Neural cell (in vitro differentiated cells): ENCODE results near the gene ARHGEF40. TPM values are rescaled to one million over a fixed set of nuclear protein-coding genes. Genes with fewer than 3 reads are reported as not detected.
A peak's percentile ranks its signal among the peaks of the same experiment; 100 is the strongest.

ENCODE experiments used
- H2AFZ ChIP-seq: fragments of 200-600, 300-800 bp; sonication (generic), shearing (Covaris generic); 2 replicates; pipeline ENCODE4 v1.6.0; 2014; ENCODE audit warnings: low read depth, mild to moderate bottlenecking, antibody characterized with exemption, low read length, moderate library complexity
- H3F3A ChIP-seq: fragments of 200-600 bp; shearing (Covaris generic); 2 replicates; pipeline ENCODE4 v1.6.1; 2016; ENCODE audit warnings: mild to moderate bottlenecking, moderate library complexity, mixed read lengths, antibody characterized with exemption, low read length; ENCODE audit not compliant: insufficient read depth, poor library complexity, severe bottlenecking
- H3K27ac ChIP-seq: fragments of 200-600, 300-800 bp; sonication (generic), shearing (Covaris generic); 2 replicates; pipeline ENCODE4 v1.5.1; 2014; ENCODE audit warnings: mild to moderate bottlenecking, low read length, moderate library complexity
- H3K27me3 ChIP-seq: fragments of 300-800, 200-600 bp; sonication (generic), shearing (Covaris generic); 2 replicates; pipeline ENCODE4 v1.6.0; 2014; ENCODE audit warnings: mild to moderate bottlenecking, low read depth, low read length, moderate library complexity; ENCODE audit not compliant: insufficient read depth
- H3K36me3 ChIP-seq: fragments of 300-800, 200-600 bp; sonication (generic), shearing (Covaris generic); 2 replicates; pipeline ENCODE4 v1.5.1; 2014; ENCODE audit warnings: mild to moderate bottlenecking, antibody characterized with exemption, low read length, moderate library complexity; ENCODE audit not compliant: insufficient read depth
- H3K4me2 ChIP-seq: fragments of 300-800, 200-600 bp; sonication (generic), shearing (Covaris generic); 2 replicates; pipeline ENCODE4 v1.6.0; 2014; ENCODE audit warnings: mild to moderate bottlenecking, low read length
- H3K4me3 ChIP-seq: fragments of 300-800, 200-600 bp; sonication (generic), shearing (Covaris generic); 2 replicates; pipeline ENCODE4 v1.5.1; 2014; ENCODE audit warnings: mild to moderate bottlenecking, low read length, moderate library complexity
- H3K79me2 ChIP-seq: fragments of 200-600 bp; shearing (Covaris generic); replicated peaks from 2 replicates; pipeline ENCODE4 v1.6.0; 2014; ENCODE audit warnings: mild to moderate bottlenecking, low read length, moderate library complexity; ENCODE audit not compliant: insufficient read depth
- H3K9ac ChIP-seq: fragments of 300-800, 200-600 bp; sonication (generic), shearing (Covaris generic); 2 replicates; pipeline ENCODE4 v1.6.1; 2016; ENCODE audit warnings: mild to moderate bottlenecking, low read length, mixed read lengths
- H3K9me2 ChIP-seq: fragments of 200-600 bp; shearing (Covaris generic); 2 replicates; pipeline ENCODE4 v1.6.1; 2016; ENCODE audit warnings: mild to moderate bottlenecking, low read length, mixed read lengths; ENCODE audit not compliant: insufficient read depth
- H3K9me3 ChIP-seq: fragments of 200-600, 300-800 bp; sonication (generic), shearing (Covaris generic); 2 replicates; pipeline ENCODE4 v1.6.1; 2016; ENCODE audit warnings: mild to moderate bottlenecking, mixed run types, low read length, moderate library complexity, mixed read lengths
- H4K20me1 ChIP-seq: fragments of 200-600 bp; shearing (Covaris generic); 2 replicates; pipeline ENCODE4 v1.6.1; 2016; ENCODE audit warnings: mild to moderate bottlenecking, mixed run types; ENCODE audit not compliant: insufficient read depth
- EP300 ChIP-seq: fragments of 450-650 bp; conservative IDR thresholded peaks from 2 replicates; pipeline ENCODE4 v1.6.1; 2014; ENCODE audit warnings: antibody characterized with exemption, mild to moderate bottlenecking, moderate library complexity; ENCODE audit not compliant: poor library complexity, severe bottlenecking
- EZH2 ChIP-seq: fragments of 200-600, 300-800 bp; shearing (Covaris generic), sonication (generic); IDR thresholded peaks from 2 replicates; pipeline ENCODE4 v1.6.1; 2014; ENCODE audit warnings: antibody characterized with exemption, low read length, borderline replicate concordance, mild to moderate bottlenecking; ENCODE audit not compliant: insufficient read depth, poor library complexity, severe bottlenecking
- MXI1 ChIP-seq: fragments of 450-650 bp; conservative IDR thresholded peaks from 2 replicates; pipeline ENCODE4 v1.6.1; 2014; ENCODE audit warnings: antibody characterized with exemption, mild to moderate bottlenecking; ENCODE audit not compliant: poor library complexity, severe bottlenecking
- POLR2AphosphoS5 ChIP-seq: IDR thresholded peaks from 2 replicates; pipeline ENCODE4 v1.6.1; 2012
- RAD21 ChIP-seq: fragments of 450-650 bp; conservative IDR thresholded peaks from 2 replicates; pipeline ENCODE4 v1.6.1; 2014; ENCODE audit warnings: antibody characterized with exemption, mild to moderate bottlenecking, moderate library complexity
- REST ChIP-seq: IDR thresholded peaks from 2 replicates; pipeline ENCODE4 v1.6.1; 2012; ENCODE audit warnings: borderline replicate concordance
- SMC3 ChIP-seq: fragments of 450-650 bp; conservative IDR thresholded peaks from 2 replicates; pipeline ENCODE4 v1.6.1; 2014; ENCODE audit warnings: antibody characterized with exemption, mild to moderate bottlenecking, moderate library complexity; ENCODE audit not compliant: poor library complexity
- TAF1 ChIP-seq: IDR thresholded peaks from 2 replicates; pipeline ENCODE4 v1.6.1; 2012; ENCODE audit warnings: low read depth
- polyA plus RNA-seq: library from polyadenylated mRNA; depleted of rRNA; stranded (reverse); fragments of >200 nt; gene quantifications from 2 replicates; pipeline ENCODE4 v1.2.3, GENCODE V29; 2014
- TF ChIP-seq, protein P1 (sequence below): fragments of 450-650 bp; IDR thresholded peaks from 2 replicates; pipeline ENCODE4 v1.5.1; 2014; ENCODE audit warnings: antibody characterized with exemption, mild to moderate bottlenecking, moderate library complexity; ENCODE audit not compliant: poor library complexity, severe bottlenecking

The ARHGEF40 gene
- polyA plus RNA-seq, 1 donor from 2014 or later = 28.9 TPM

- peak overlapping the region; percentile 98 for H3K27ac ChIP-seq
- no peaks in the 10 kb centered on the region for H3K36me3 ChIP-seq
- H3K9me3 ChIP-seq = no peaks in the 10 kb centered on the region
Measured at GRCh38 chr14:21104448-21105060, 34.5 kb downstream of the ARHGEF40 start.

DNA sequence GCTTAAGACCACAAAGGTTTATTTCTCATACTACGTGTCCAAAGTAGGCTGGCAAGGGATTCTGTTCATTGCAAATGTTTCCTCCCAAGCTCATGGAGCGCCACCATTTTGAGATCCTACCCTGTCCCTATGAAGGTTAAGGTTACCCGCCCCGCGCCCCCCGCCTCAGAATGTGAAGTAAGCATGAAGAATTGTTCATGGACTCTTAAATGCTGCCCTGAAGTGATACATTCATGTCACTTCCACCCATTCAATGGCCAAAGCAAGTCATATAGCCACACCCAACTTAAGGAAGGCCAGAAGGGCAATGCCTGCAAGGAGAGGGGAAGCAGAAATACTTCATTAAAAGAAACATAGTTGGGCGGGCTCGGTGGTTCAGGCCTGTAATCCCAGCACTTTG is 35.0 kb downstream of the ARHGEF40 start:
- H3K9ac ChIP-seq = peak overlapping the region; percentile 97
- H3K27ac ChIP-seq = peak overlapping the region; percentile 98
- H3F3A ChIP-seq = peaks cover 6% of the 10 kb centered on the region
- TF ChIP-seq SMC3 = no peak
- no peak for TF ChIP-seq REST
- no peak for TF ChIP-seq TAF1
- TF ChIP-seq POLR2AphosphoS5 = no peak
- TF ChIP-seq, protein P1, sequence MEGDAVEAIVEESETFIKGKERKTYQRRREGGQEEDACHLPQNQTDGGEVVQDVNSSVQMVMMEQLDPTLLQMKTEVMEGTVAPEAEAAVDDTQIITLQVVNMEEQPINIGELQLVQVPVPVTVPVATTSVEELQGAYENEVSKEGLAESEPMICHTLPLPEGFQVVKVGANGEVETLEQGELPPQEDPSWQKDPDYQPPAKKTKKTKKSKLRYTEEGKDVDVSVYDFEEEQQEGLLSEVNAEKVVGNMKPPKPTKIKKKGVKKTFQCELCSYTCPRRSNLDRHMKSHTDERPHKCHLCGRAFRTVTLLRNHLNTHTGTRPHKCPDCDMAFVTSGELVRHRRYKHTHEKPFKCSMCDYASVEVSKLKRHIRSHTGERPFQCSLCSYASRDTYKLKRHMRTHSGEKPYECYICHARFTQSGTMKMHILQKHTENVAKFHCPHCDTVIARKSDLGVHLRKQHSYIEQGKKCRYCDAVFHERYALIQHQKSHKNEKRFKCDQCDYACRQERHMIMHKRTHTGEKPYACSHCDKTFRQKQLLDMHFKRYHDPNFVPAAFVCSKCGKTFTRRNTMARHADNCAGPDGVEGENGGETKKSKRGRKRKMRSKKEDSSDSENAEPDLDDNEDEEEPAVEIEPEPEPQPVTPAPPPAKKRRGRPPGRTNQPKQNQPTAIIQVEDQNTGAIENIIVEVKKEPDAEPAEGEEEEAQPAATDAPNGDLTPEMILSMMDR = no peak
- no peak for TF ChIP-seq EZH2
- no peak for TF ChIP-seq MXI1
- no peak for TF ChIP-seq RAD21
- TF ChIP-seq EP300 = no peak
- no peak overlapping the region for H3K4me2 ChIP-seq
- peak overlapping the region; percentile 86 for H3K4me3 ChIP-seq
- H3K36me3 ChIP-seq = no peaks in the 10 kb centered on the region
- H4K20me1 ChIP-seq = no peaks in the 10 kb centered on the region
- H2AFZ ChIP-seq = no peak overlapping the region
- peaks cover 9% of the 10 kb centered on the region for H3K79me2 ChIP-seq
- H3K9me3 ChIP-seq = no peaks in the 10 kb centered on the region
- no peaks in the 10 kb centered on the region for H3K27me3 ChIP-seq
- no peaks in the 10 kb centered on the region for H3K9me2 ChIP-seq

More at GRCh38 chr14:21104448-21105060, 34.5 kb downstream of the ARHGEF40 start:
- Histone ChIP-seq H3K4me2 (peak overlapping the region; percentile 99), H4K20me1 (no peaks in the 10 kb centered on the region), H3K27me3 (no peaks in the 10 kb centered on the region), H3K79me2 (peaks cover 14% of the 10 kb centered on the region), H3K9me2 (no peaks in the 10 kb centered on the region), H3K9ac (peak overlapping the region; percentile 97), H3F3A (peaks cover 6% of the 10 kb centered on the region), H2AFZ (peak overlapping the region; percentile 86), H3K4me3 (peak overlapping the region; percentile 86)
- TF ChIP-seq POLR2AphosphoS5 (peak; percentile 62), MXI1 (no peak), EZH2 (no peak), EP300 (no peak), SMC3 (peak; percentile 98), TAF1 (no peak), RAD21 (peak; percentile 99)
- TF ChIP-seq, protein P1 = peak; percentile 99
